HepG2 (cell line): ENCODE data around the gene PLEKHA3. TPM values are rescaled to one million over a fixed set of nuclear protein-coding genes. Genes with fewer than 3 reads are reported as not detected.
A peak's percentile ranks its signal among the peaks of the same experiment; 100 is the strongest.

Experiments
- BHLHE40 ChIP-seq: IDR thresholded peaks from 2 replicates; pipeline ENCODE4 v1.6.1; 2011; ENCODE audit warnings: low read length, improper control_type of control experiment
- CENPX ChIP-seq: sonication (generic); formaldehyde crosslinking; IDR thresholded peaks from 2 replicates; pipeline ENCODE4 v1.9.0; 2021; ENCODE audit warnings: mild to moderate bottlenecking, missing genetic modification reagents, moderate library complexity
- EP300 ChIP-seq, 3 experiments: sonication (generic) in 1 of 3; formaldehyde crosslinking in 1 of 3; IDR thresholded peaks; 2 replicates each; pipeline versions ENCODE4 v1.5.1 to v1.6.1; 2011 to 2020; ENCODE audit warnings: low read depth in 2 of 3, low read length in 2 of 3, borderline replicate concordance in 1 of 3, improper control_type of control experiment in 1 of 3, mild to moderate bottlenecking in 1 of 3, missing genetic modification reagents in 1 of 3, moderate library complexity in 1 of 3
- HDAC6 ChIP-seq: fragments of 200-600 bp; sonication (generic); IDR thresholded peaks from 2 replicates; pipeline ENCODE4 v1.7.0; 2017; ENCODE audit warnings: mild to moderate bottlenecking, antibody characterized with exemption, low read length, low read depth
- HMG20A ChIP-seq: IDR thresholded peaks from 2 replicates; pipeline ENCODE4 v1.6.1; 2016; ENCODE audit warnings: borderline replicate concordance
- NR2F6 ChIP-seq, 2 experiments: IDR thresholded peaks; 2 replicates each; pipeline ENCODE4 v1.6.1; 2016; ENCODE audit warnings: antibody characterized with exemption in 1 of 2, mild to moderate bottlenecking in 1 of 2
- PHF21A ChIP-seq: sonication (generic); formaldehyde crosslinking; IDR thresholded peaks from 2 replicates; pipeline ENCODE4 v1.5.0; 2020; ENCODE audit warnings: mild to moderate bottlenecking, missing genetic modification reagents
- REPIN1 ChIP-seq: sonication (generic); formaldehyde crosslinking; IDR thresholded peaks from 2 replicates; pipeline ENCODE4 v1.8.0; 2022; ENCODE audit warnings: missing genetic modification reagents, low read depth, mild to moderate bottlenecking, borderline replicate concordance
- ZNF138 ChIP-seq: sonication (generic); formaldehyde crosslinking; IDR thresholded peaks from 2 replicates; pipeline ENCODE4 v1.5.0; 2020; ENCODE audit warnings: mild to moderate bottlenecking, low read depth, missing genetic modification reagents
- ZNF30 ChIP-seq: sonication (generic); formaldehyde crosslinking; IDR thresholded peaks from 2 replicates; pipeline ENCODE4 v1.5.0; 2020; ENCODE audit warnings: mild to moderate bottlenecking, missing genetic modification reagents
- ZNF343 ChIP-seq: sonication (generic); formaldehyde crosslinking; IDR thresholded peaks from 2 replicates; pipeline ENCODE4 v1.4.0; 2020; ENCODE audit warnings: mild to moderate bottlenecking, missing genetic modification reagents
- ZNF678 ChIP-seq: sonication (generic); formaldehyde crosslinking; IDR thresholded peaks from 2 replicates; pipeline ENCODE4 v1.4.0; 2020; ENCODE audit warnings: mild to moderate bottlenecking, missing genetic modification reagents
- ZNF7 ChIP-seq: IDR thresholded peaks from 2 replicates; pipeline ENCODE4 v1.6.1; 2016; ENCODE audit warnings: missing biosample characterization, missing genetic modification reagents
- ZNF766 ChIP-seq: sonication (generic); formaldehyde crosslinking; IDR thresholded peaks from 2 replicates; pipeline ENCODE4 v1.5.0; 2020; ENCODE audit warnings: missing genetic modification reagents, borderline replicate concordance
- polyA plus RNA-seq, 8 experiments: library from polyadenylated mRNA; depleted of rRNA in 3 of 8; stranded (reverse) in 7 of 8; unstranded in 1 of 8; fragments of >200 nt; fragmentation: Illumina TruSeq in 4 of 8; extraction: Trizol in 4 of 8; gene quantifications; 2 replicates each; pipeline versions ENCODE4 v1.2.1 to v1.2.3, GENCODE V29; 2011 to 2016; ENCODE audit warnings: low read depth in 4 of 8, missing spikeins in 1 of 8, mixed read lengths in 1 of 8; ENCODE audit not compliant: insufficient read depth in 1 of 8
- total RNA-seq, 5 experiments: library from RNA; depleted of rRNA; stranded (reverse); fragments of >200 nt; fragmentation: Illumina TruSeq; extraction: Trizol; gene quantifications; 2 replicates each; pipeline ENCODE4 v1.2.3, GENCODE V29; 2016; ENCODE audit warnings: low read depth in 1 of 5
- TF ChIP-seq, protein P1 (sequence below): sonication (generic); formaldehyde crosslinking; conservative IDR thresholded peaks from 2 replicates; pipeline ENCODE4 v1.8.1; 2023; ENCODE audit warnings: missing genetic modification reagents
- TF ChIP-seq, protein P2 (sequence below): sonication (generic); formaldehyde crosslinking; IDR thresholded peaks from 2 replicates; pipeline ENCODE4 v1.4.0; 2020; ENCODE audit warnings: low read depth, missing genetic modification reagents
- TF ChIP-seq, protein P3 (sequence below): sonication (generic); formaldehyde crosslinking; IDR thresholded peaks from 2 replicates; pipeline ENCODE4 v1.8.1; 2023; ENCODE audit warnings: mild to moderate bottlenecking, moderate library complexity, missing genetic modification reagents
- TF ChIP-seq, protein P4 (sequence below): sonication (generic); formaldehyde crosslinking; IDR thresholded peaks from 2 replicates; pipeline ENCODE4 v1.4.0; 2020; ENCODE audit warnings: missing genetic modification reagents; ENCODE audit errors: not compliant biosample characterization
- TF ChIP-seq, protein P5 (sequence below): sonication (generic); formaldehyde crosslinking; IDR thresholded peaks from 2 replicates; pipeline ENCODE4 v1.8.1; 2022; ENCODE audit warnings: mild to moderate bottlenecking, missing genetic modification reagents
- TF ChIP-seq, protein P6 (sequence below): sonication (generic); formaldehyde crosslinking; IDR thresholded peaks from 2 replicates; pipeline ENCODE4 v1.4.0; 2020; ENCODE audit warnings: missing genetic modification reagents, borderline replicate concordance

PLEKHA3 gene
- total and polyA plus RNA-seq, 2 of the 13 experiments (the other 11 are each of a cell fraction or from before 2014, with no cell fraction given), result 11.7 to 23.1 TPM

DNA sequence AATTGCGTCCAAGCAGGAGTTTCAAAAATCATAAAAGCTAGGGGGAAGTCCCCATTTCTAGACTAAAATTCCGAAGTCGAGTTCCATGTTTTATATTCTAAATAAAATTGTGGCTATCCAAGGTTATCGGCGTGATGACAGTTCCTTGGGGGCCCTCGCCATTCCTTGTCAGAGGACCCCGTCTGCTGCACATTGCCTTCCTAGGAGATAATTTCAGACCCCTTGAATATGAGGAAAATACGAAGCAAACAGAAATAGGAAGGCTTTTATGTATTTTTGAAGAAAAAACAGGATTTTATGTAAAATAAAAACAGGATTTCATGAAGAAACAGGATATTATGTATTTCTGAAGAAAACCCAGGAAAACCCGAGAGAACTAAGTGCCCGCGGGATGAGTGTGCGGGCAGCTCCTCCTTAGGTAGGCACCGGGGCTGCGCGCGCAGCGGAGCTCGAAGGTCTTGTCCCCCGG, 465 bp upstream of the PLEKHA3 start (continued):
- TF ChIP-seq, protein P1, sequence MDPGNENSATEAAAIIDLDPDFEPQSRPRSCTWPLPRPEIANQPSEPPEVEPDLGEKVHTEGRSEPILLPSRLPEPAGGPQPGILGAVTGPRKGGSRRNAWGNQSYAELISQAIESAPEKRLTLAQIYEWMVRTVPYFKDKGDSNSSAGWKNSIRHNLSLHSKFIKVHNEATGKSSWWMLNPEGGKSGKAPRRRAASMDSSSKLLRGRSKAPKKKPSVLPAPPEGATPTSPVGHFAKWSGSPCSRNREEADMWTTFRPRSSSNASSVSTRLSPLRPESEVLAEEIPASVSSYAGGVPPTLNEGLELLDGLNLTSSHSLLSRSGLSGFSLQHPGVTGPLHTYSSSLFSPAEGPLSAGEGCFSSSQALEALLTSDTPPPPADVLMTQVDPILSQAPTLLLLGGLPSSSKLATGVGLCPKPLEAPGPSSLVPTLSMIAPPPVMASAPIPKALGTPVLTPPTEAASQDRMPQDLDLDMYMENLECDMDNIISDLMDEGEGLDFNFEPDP (CRISPR knock-in tag), result no peak
- TF ChIP-seq ZNF678 (CRISPR knock-in tag), result no peak
- TF ChIP-seq, protein P2, sequence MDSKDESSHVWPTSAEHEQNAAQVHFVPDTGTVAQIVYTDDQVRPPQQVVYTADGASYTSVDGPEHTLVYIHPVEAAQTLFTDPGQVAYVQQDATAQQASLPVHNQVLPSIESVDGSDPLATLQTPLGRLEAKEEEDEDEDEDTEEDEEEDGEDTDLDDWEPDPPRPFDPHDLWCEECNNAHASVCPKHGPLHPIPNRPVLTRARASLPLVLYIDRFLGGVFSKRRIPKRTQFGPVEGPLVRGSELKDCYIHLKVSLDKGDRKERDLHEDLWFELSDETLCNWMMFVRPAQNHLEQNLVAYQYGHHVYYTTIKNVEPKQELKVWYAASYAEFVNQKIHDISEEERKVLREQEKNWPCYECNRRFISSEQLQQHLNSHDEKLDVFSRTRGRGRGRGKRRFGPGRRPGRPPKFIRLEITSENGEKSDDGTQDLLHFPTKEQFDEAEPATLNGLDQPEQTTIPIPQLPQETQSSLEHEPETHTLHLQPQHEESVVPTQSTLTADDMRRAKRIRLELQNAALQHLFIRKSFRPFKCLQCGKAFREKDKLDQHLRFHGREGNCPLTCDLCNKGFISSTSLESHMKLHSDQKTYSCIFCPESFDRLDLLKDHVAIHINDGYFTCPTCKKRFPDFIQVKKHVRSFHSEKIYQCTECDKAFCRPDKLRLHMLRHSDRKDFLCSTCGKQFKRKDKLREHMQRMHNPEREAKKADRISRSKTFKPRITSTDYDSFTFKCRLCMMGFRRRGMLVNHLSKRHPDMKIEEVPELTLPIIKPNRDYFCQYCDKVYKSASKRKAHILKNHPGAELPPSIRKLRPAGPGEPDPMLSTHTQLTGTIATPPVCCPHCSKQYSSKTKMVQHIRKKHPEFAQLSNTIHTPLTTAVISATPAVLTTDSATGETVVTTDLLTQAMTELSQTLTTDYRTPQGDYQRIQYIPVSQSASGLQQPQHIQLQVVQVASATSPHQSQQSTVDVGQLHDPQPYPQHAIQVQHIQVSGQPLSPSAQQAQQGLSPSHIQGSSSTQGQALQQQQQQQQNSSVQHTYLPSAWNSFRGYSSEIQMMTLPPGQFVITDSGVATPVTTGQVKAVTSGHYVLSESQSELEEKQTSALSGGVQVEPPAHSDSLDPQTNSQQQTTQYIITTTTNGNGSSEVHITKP, result peak; percentile 21; the same call in 1 of the 2 replicates
- no peak for TF ChIP-seq ZNF766 (CRISPR knock-in tag)
- no peak for TF ChIP-seq REPIN1 (CRISPR knock-in tag)
- no peak for TF ChIP-seq ZNF343 (CRISPR knock-in tag)
- TF ChIP-seq ZNF138 (CRISPR knock-in tag), result no peak
- TF ChIP-seq HDAC6, result no peak
- TF ChIP-seq, protein P3, sequence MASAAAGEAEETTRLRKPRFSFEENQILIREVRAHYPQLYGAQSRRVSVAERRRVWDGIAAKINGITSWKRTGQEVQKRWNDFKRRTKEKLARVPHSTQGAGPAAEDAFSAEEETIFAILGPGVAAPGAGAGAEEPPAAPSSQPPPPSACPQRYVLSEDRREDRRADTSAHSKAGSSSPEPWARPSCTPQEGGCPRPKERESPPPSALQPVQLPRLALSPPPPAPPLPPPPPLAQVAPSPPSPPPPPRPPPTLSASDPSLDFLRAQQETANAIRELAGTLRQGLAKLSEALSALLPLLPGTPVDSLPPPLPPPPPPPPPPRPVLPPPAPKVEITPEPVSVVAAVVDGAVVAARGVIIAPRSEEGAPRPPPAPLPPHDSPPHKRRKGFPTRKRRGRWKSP (CRISPR knock-in tag), result no peak
- TF ChIP-seq, protein P4, sequence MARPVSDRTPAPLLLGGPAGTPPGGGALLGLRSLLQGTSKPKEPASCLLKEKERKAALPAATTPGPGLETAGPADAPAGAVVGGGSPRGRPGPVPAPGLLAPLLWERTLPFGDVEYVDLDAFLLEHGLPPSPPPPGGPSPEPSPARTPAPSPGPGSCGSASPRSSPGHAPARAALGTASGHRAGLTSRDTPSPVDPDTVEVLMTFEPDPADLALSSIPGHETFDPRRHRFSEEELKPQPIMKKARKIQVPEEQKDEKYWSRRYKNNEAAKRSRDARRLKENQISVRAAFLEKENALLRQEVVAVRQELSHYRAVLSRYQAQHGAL (CRISPR knock-in tag), result no peak
- TF ChIP-seq, protein P5, sequence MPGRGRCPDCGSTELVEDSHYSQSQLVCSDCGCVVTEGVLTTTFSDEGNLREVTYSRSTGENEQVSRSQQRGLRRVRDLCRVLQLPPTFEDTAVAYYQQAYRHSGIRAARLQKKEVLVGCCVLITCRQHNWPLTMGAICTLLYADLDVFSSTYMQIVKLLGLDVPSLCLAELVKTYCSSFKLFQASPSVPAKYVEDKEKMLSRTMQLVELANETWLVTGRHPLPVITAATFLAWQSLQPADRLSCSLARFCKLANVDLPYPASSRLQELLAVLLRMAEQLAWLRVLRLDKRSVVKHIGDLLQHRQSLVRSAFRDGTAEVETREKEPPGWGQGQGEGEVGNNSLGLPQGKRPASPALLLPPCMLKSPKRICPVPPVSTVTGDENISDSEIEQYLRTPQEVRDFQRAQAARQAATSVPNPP, result no peak
- TF ChIP-seq, protein P6, sequence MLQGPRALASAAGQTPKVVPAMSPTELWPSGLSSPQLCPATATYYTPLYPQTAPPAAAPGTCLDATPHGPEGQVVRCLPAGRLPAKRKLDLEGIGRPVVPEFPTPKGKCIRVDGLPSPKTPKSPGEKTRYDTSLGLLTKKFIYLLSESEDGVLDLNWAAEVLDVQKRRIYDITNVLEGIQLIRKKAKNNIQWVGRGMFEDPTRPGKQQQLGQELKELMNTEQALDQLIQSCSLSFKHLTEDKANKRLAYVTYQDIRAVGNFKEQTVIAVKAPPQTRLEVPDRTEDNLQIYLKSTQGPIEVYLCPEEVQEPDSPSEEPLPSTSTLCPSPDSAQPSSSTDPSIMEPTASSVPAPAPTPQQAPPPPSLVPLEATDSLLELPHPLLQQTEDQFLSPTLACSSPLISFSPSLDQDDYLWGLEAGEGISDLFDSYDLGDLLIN (CRISPR knock-in tag), result no peak
- 0 out of 4 replicates have a peak, but pooled peaks of 1 of the 2 experiments have one; percentile 6 for TF ChIP-seq EP300 (IDR thresholded peaks at IDR 0.05; ENCODE audit: low read depth in 2 of 2, low read length in 2 of 2)
- no peak for TF ChIP-seq EP300 (CRISPR knock-in tag; IDR thresholded peaks at IDR 0.05; ENCODE audit: borderline replicate concordance)
- no peak for TF ChIP-seq CENPX (CRISPR knock-in tag)
- no peak for TF ChIP-seq BHLHE40
- TF ChIP-seq ZNF7 (CRISPR knock-in tag), result peak; percentile 99
- no peak for TF ChIP-seq PHF21A (CRISPR knock-in tag)
- TF ChIP-seq NR2F6 (IDR thresholded peaks at IDR 0.05), result 0 out of 2 replicates have a peak, but pooled peaks have one; percentile 25
- TF ChIP-seq NR2F6 (CRISPR knock-in tag; IDR thresholded peaks at IDR 0.05), result no peak
- TF ChIP-seq HMG20A (CRISPR knock-in tag), result no peak
- TF ChIP-seq ZNF30 (CRISPR knock-in tag), result no peak
